Measurements from ENCODE around the gene ADSS2. TPM values are rescaled to one million over a fixed set of nuclear protein-coding genes. Genes with fewer than 3 reads are reported as not detected.

Gene ADSS2
- 38.5 and 43.3 TPM in 2 replicates for total RNA-seq

DNA sequence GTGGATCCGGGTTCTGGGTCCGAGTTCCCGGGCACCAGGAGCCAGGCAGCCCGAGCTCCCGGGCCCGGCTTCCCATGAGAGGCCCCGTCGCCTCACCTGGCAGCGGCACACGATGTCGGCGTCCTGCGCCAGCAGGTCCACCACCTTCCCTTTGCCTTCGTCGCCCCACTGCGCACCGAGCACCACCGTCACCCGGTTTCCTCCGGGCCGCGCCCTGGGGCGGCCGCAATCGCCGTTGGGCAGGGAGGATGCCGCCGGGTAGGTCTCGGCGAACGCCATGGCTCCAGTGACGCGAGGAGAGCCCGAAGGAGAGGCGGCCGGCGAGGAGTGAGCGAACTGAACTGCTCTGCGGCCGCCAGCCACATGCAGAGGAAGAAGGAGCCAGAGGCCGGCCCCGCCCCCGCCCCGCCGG, at the start of gene ADSS2:
Gene ADSS2 (minus strand): TSS at position 371 of the 412 bp plus-strand sequence. CDS start 92 bp downstream, at position 279.

DNA sequence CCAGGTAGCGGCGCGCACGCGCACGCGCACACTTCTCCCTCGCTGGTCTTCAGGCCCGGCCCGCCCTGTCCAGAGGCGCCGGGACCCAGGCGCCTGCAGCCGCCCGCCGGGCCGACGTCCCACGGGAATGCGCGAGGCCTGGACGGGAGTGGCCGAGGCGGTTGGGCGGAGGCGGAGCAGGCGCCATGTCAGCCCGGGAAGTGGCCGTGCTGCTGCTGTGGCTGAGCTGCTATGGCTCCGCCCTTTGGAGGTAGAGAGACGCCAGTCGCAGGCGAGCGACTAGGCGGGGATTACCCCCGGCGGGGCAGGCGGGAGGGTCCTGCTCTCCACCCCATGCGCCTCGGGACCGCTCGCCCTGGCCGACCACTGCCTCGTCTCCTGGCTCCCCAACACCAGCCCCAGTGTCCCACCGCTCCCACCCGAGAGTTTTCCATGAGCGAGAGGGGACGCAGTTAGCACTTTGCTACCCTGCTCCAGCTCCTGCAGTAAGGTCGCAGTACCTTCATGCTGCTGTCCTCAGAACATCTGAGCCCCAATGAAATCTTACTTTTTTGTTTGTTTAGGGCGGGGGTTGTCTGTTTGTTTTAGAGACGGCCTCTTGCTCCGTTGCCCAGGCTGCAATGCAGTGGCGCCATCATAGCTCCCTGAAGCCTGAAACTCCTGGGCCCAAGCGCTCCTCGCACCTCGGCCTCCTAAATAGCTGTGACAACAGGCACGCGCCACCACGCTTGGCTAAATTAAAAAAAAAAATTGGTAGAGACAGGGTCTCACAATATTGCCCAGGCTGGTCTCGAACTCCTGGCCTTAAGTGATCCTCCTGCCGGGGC, 9.7 kb upstream of the ADSS2 start, which contains the start of gene CATSPERE:
Gene CATSPERE (plus strand): TSS at position 29 of the 827 bp plus-strand sequence. CDS start 157 bp downstream, at position 186.

Other genes with a start within 250 kb of the ADSS2 start
- 1.8 and 2.4 TPM in 2 replicates for gene CATSPERE, start 9.4 kb upstream of the ADSS2 start, total RNA-seq
- 67.9 and 154 TPM in 2 replicates for gene DESI2, start 201.2 kb upstream of the ADSS2 start, total RNA-seq

Measured in placental epithelial cell (primary cell).